Activated T-cell treated with anti-CD3 and anti-CD28 coated beads for 48 hours (primary cell): ENCODE results near the gene FOLR2.

ENCODE experiments used
- DNase-seq: peaks from one replicate; pipeline ENCODE4 v3.0.0-alpha.2; 2020; ENCODE audit warnings: low read depth

FOLR2 gene

GRCh38 chr11:72267956-72268617 is 51.5 kb downstream of the FOLR2 start:
- no peak for DNase-seq
